Measurements from ENCODE around the gene DLL3.

Gene DLL3

DNA sequence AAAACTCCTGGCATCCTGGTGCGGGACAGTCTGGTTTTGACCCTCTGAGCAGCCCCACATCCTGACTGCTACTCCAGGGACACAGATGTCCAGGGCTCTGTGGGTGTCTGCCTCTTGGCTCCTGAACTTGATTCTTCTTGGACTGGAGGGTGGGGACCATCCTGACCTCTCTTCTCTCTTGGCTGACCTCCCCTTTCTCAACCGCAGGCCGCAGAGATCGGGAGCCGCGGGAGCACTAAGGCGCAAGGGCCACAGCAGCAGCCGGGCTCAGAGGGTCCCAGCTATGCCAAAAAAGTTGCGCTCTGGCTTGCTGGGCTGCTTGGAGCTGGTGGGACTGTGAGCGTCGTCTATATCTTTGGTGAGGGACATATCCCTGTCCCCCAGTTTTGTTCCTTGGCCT is 17.1 kb upstream of the DLL3 start:
- peak overlapping the region; percentile 88 for H3K27ac ChIP-seq (ENCODE audit: extremely low read depth, low read depth, low read length)
- POLR2A ChIA-PET: interaction anchor here (0.9 to 1.6 kb wide), 7 partner anchors 17 to 51 kb away, joined by 3 to 7 read pairs (median 5); partner anchors contain the start of genes DLL3, EID2B and RPS16

DNA sequence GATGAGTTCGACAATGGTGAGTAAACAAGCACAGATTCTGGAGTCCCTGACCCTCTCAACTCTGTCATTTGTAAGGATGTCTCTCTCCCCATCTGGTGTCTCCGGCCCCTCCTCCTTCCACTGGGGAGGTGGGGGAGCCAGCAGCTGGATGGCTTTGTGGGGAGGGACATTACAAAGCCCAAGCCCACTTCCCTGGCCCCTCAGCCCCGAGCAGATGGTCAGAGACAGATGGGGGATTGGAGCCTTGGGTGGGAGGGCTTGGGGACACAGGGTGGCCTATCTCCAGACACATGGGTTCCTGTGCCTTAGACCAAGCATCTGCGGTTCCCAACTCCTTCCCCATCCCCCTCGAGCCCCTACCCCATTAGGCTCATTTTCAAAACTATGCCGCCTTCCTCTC is 15.6 kb upstream of the DLL3 start:
- no peaks in the 10 kb centered on the region for H3K9me3 ChIP-seq (ENCODE audit: control insufficient read depth, insufficient read depth, low read depth, low read length)
- H3K36me3 ChIP-seq (ENCODE audit: control insufficient read depth in 2 of 2, insufficient read depth in 1 of 2, low read length in 2 of 2): peaks cover 50 to 62% of the 10 kb centered on the region in 2 experiments
- H3K4me3 ChIP-seq (ENCODE audit: low read depth, low read length): no peak overlapping the region
- CTCF ChIA-PET: interaction anchor here (1.1 kb wide), 1 partner anchor 9 kb away, joined by 5 read pairs; no protein-coding TSS in a partner anchor
- POLR2A ChIA-PET: interaction anchor here (0.6 to 2.9 kb wide), 3 partner anchors 14 to 44 kb away, joined by 3 to 11 read pairs (median 6); partner anchors contain the start of gene DLL3
- H3K27ac ChIP-seq (ENCODE audit: extremely low read depth, low read depth, low read length): no peak overlapping the region
- H3K4me1 ChIP-seq (ENCODE audit: control insufficient read depth, insufficient read depth, low read length): peaks cover 15% of the 10 kb centered on the region
- TF ChIP-seq HOXC10 (CRISPR knock-in tag; IDR thresholded peaks at IDR 0.05): no peak
- no peak for TF ChIP-seq ZNF510 (tag by site-specific recombination; IDR thresholded peaks at IDR 0.05; ENCODE audit: insufficient replicate concordance)
- TF ChIP-seq MZF1 (tag by site-specific recombination; IDR thresholded peaks at IDR 0.05; ENCODE audit: borderline replicate concordance): no peak
- TF ChIP-seq, protein P1, sequence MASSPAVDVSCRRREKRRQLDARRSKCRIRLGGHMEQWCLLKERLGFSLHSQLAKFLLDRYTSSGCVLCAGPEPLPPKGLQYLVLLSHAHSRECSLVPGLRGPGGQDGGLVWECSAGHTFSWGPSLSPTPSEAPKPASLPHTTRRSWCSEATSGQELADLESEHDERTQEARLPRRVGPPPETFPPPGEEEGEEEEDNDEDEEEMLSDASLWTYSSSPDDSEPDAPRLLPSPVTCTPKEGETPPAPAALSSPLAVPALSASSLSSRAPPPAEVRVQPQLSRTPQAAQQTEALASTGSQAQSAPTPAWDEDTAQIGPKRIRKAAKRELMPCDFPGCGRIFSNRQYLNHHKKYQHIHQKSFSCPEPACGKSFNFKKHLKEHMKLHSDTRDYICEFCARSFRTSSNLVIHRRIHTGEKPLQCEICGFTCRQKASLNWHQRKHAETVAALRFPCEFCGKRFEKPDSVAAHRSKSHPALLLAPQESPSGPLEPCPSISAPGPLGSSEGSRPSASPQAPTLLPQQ (tag by site-specific recombination; IDR thresholded peaks at IDR 0.05): no peak
- TF ChIP-seq KLF9 (tag by site-specific recombination; IDR thresholded peaks at IDR 0.05; ENCODE audit: low read depth): no peak
- TF ChIP-seq ZNF404 (tag by site-specific recombination; IDR thresholded peaks at IDR 0.05): no peak
- TF ChIP-seq ZNF184 (tag by site-specific recombination; IDR thresholded peaks at IDR 0.05): no peak

More for the DNA sequence above, 17.1 kb upstream of the DLL3 start:
- CTCF ChIA-PET: interaction anchor here (0.8 to 1.1 kb wide), 5 partner anchors 14 to 58 kb away, joined by 3 to 6 read pairs (median 3); partner anchors contain the start of genes EID2 and EID2B
- H3K36me3 ChIP-seq (ENCODE audit: control insufficient read depth in 2 of 2, insufficient read depth in 1 of 2, low read length in 2 of 2): peaks cover 41 to 61% of the 10 kb centered on the region in 2 experiments
- peak overlapping the region; percentile 65 for H3K4me3 ChIP-seq (ENCODE audit: low read depth, low read length)
- H3K4me1 ChIP-seq (ENCODE audit: control insufficient read depth, insufficient read depth, low read length): peaks cover 15% of the 10 kb centered on the region
- no peaks in the 10 kb centered on the region for H3K9me3 ChIP-seq (ENCODE audit: control insufficient read depth, insufficient read depth, low read depth, low read length)
- TF ChIP-seq, protein P2, sequence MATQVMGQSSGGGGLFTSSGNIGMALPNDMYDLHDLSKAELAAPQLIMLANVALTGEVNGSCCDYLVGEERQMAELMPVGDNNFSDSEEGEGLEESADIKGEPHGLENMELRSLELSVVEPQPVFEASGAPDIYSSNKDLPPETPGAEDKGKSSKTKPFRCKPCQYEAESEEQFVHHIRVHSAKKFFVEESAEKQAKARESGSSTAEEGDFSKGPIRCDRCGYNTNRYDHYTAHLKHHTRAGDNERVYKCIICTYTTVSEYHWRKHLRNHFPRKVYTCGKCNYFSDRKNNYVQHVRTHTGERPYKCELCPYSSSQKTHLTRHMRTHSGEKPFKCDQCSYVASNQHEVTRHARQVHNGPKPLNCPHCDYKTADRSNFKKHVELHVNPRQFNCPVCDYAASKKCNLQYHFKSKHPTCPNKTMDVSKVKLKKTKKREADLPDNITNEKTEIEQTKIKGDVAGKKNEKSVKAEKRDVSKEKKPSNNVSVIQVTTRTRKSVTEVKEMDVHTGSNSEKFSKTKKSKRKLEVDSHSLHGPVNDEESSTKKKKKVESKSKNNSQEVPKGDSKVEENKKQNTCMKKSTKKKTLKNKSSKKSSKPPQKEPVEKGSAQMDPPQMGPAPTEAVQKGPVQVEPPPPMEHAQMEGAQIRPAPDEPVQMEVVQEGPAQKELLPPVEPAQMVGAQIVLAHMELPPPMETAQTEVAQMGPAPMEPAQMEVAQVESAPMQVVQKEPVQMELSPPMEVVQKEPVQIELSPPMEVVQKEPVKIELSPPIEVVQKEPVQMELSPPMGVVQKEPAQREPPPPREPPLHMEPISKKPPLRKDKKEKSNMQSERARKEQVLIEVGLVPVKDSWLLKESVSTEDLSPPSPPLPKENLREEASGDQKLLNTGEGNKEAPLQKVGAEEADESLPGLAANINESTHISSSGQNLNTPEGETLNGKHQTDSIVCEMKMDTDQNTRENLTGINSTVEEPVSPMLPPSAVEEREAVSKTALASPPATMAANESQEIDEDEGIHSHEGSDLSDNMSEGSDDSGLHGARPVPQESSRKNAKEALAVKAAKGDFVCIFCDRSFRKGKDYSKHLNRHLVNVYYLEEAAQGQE (tag by site-specific recombination; IDR thresholded peaks at IDR 0.05): no peak
- no peak for TF ChIP-seq ZNF548 (tag by site-specific recombination; IDR thresholded peaks at IDR 0.05)
- no peak for TF ChIP-seq HOXD13 (CRISPR knock-in tag; IDR thresholded peaks at IDR 0.05; ENCODE audit: borderline replicate concordance)
- TF ChIP-seq ZNF155 (tag by site-specific recombination; IDR thresholded peaks at IDR 0.05): no peak
- TF ChIP-seq, protein P3, sequence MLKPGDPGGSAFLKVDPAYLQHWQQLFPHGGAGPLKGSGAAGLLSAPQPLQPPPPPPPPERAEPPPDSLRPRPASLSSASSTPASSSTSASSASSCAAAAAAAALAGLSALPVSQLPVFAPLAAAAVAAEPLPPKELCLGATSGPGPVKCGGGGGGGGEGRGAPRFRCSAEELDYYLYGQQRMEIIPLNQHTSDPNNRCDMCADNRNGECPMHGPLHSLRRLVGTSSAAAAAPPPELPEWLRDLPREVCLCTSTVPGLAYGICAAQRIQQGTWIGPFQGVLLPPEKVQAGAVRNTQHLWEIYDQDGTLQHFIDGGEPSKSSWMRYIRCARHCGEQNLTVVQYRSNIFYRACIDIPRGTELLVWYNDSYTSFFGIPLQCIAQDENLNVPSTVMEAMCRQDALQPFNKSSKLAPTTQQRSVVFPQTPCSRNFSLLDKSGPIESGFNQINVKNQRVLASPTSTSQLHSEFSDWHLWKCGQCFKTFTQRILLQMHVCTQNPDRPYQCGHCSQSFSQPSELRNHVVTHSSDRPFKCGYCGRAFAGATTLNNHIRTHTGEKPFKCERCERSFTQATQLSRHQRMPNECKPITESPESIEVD (tag by site-specific recombination; IDR thresholded peaks at IDR 0.05): no peak
- TF ChIP-seq ZFP69B (tag by site-specific recombination; IDR thresholded peaks at IDR 0.05): no peak
- TF ChIP-seq PRDM1 (tag by site-specific recombination; IDR thresholded peaks at IDR 0.05): no peak

DNA sequence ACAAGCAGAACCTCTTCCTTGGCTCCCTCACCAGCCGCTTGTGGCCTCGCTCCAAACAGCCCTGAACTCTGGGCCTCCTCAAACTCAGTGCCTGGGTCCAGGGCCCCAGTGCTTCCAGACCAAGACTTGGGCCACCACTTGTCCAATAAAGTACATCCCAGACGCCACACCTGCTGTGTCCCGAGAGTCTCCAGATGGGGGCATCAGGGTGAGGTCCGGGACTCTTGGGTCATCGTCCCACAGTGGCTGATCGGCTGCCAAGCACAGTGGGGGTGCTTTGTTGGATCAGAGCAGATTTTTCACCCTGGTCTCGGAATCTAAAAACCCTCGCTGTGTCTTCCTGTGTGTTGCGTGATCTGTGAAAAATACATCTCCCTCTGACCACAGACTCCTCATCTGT is 9.0 kb upstream of the DLL3 start:
- H3K4me1 ChIP-seq (ENCODE audit: control insufficient read depth, insufficient read depth, low read length): no peaks in the 10 kb centered on the region
- TF ChIP-seq KLF1 (tag by site-specific recombination; IDR thresholded peaks at IDR 0.05) (0 out of 2 replicates have a peak, but pooled peaks have one; percentile 32), PRDM1 (tag by site-specific recombination; IDR thresholded peaks at IDR 0.05) (no peak), ZNF10 (tag by site-specific recombination; IDR thresholded peaks at IDR 0.05) (no peak)
- TF ChIP-seq, protein P4, sequence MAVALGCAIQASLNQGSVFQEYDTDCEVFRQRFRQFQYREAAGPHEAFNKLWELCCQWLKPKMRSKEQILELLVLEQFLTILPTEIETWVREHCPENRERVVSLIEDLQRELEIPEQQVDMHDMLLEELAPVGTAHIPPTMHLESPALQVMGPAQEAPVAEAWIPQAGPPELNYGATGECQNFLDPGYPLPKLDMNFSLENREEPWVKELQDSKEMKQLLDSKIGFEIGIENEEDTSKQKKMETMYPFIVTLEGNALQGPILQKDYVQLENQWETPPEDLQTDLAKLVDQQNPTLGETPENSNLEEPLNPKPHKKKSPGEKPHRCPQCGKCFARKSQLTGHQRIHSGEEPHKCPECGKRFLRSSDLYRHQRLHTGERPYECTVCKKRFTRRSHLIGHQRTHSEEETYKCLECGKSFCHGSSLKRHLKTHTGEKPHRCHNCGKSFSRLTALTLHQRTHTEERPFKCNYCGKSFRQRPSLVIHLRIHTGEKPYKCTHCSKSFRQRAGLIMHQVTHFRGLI (tag by site-specific recombination; IDR thresholded peaks at IDR 0.05): no peak
- no peak overlapping the region for H3K4me3 ChIP-seq (ENCODE audit: low read depth, low read length)
- H3K9me3 ChIP-seq (ENCODE audit: control insufficient read depth, insufficient read depth, low read depth, low read length): no peaks in the 10 kb centered on the region
- POLR2A ChIA-PET: interaction anchor here (0.8 to 1.9 kb wide), 4 partner anchors 9 to 54 kb away, joined by 3 to 10 read pairs (median 5); partner anchors contain the start of genes RPS16 and TIMM50
- CTCF ChIA-PET: interaction anchor here (0.7 to 4.1 kb wide), 4 partner anchors 10 to 92 kb away, joined by 3 to 21 read pairs (median 4); no protein-coding TSS in a partner anchor
- no peak overlapping the region for H3K27ac ChIP-seq (ENCODE audit: extremely low read depth, low read depth, low read length)
- peaks cover 66 to 82% of the 10 kb centered on the region in 2 experiments for H3K36me3 ChIP-seq (ENCODE audit: control insufficient read depth in 2 of 2, insufficient read depth in 1 of 2, low read length in 2 of 2)
